Kidney (tissue), 14 donors: ENCODE measurements around the gene DGLUCY. TPM values are rescaled to one million over a fixed set of nuclear protein-coding genes. Genes with fewer than 3 reads are reported as not detected.

Source experiments
- DNase-seq, 5 donors: peaks; one replicate each; pipeline ENCODE4 v3.0.0-alpha.2; 2013 to 2020
- FAIRE-seq: peaks from 2 replicates; lab custom pipeline; 2012; peaks lifted over from hg19 to GRCh38; lab: Jason Lieb, UNC
- H3K27ac ChIP-seq, 2 donors: one replicate each; pipeline ENCODE4 v1.7.0; 2013; ENCODE audit warnings: low read depth in 2 of 2, low read length in 2 of 2, inconsistent platforms in 1 of 2
- H3K27me3 ChIP-seq: one replicate; pipeline ENCODE4 v1.7.1; 2013; ENCODE audit warnings: low read length, inconsistent platforms; ENCODE audit not compliant: control insufficient read depth, insufficient read depth
- H3K36me3 ChIP-seq, 3 donors: one replicate each; pipeline versions ENCODE4 v1.7.0 to v1.7.1; 2013; ENCODE audit warnings: low read length in 3 of 3, control low read depth in 1 of 3, inconsistent platforms in 1 of 3; ENCODE audit not compliant: insufficient read depth in 3 of 3, control insufficient read depth in 2 of 3
- H3K4me1 ChIP-seq, 3 donors: one replicate each; pipeline versions ENCODE4 v1.7.0 to v1.7.1; 2013; ENCODE audit warnings: low read length in 3 of 3, inconsistent platforms in 1 of 3, low read depth in 1 of 3; ENCODE audit not compliant: control insufficient read depth in 2 of 3, insufficient read depth in 2 of 3
- H3K4me3 ChIP-seq, 3 donors: one replicate each; pipeline versions ENCODE4 v1.7.0 to v1.8.1; 2013; ENCODE audit warnings: low read length in 3 of 3, control low read depth in 1 of 3, inconsistent platforms in 1 of 3
- H3K9ac ChIP-seq, 3 donors: one replicate each; pipeline versions ENCODE4 v1.7.0 to v1.7.1; 2013; ENCODE audit warnings: low read length in 3 of 3, control low read depth in 1 of 3, inconsistent platforms in 1 of 3
- H3K9me3 ChIP-seq, 3 donors: one replicate each; pipeline versions ENCODE4 v1.7.0 to v1.7.1; 2013; ENCODE audit warnings: low read length in 3 of 3, control low read depth in 1 of 3, inconsistent platforms in 1 of 3; ENCODE audit not compliant: control insufficient read depth in 2 of 3, insufficient read depth in 1 of 3
- intact Hi-C: fragments of 100-400 bp; cut with DNase I; formaldehyde crosslinking; loops from one replicate; pipeline ENCODE4 v1.11.1; 2022
- polyA plus RNA-seq: library from polyadenylated mRNA; stranded (reverse); fragments of 350-450 nt; fragmentation: Illumina TruSeq; extraction: RNeasy Lipid Tissue Mini Kit (QIAGEN cat#74804); gene quantifications from one replicate; pipeline ENCODE4 v1.2.3, GENCODE V29; 2014; ENCODE audit warnings: low read depth, low replicate concordance; ENCODE audit not compliant: insufficient read depth
- total RNA-seq: library from RNA; stranded (reverse); fragmentation: NEBNext Ultra II Directional; extraction: Animal tissue kit (Norgen Biotek cat#: 25700); gene quantifications from one replicate; pipeline ENCODE4 v1.2.1, GENCODE V29; 2021
- TF ChIP-seq, protein P1 (sequence below): IDR thresholded peaks from 3 replicates; pipeline ENCODE4 v1.5.1; 2012; ENCODE audit warnings: mild to moderate bottlenecking, moderate library complexity, borderline replicate concordance; ENCODE audit not compliant: insufficient read depth; ENCODE audit errors: extremely low read depth
- donor health status: control.
- donor health status: control.
- donor health status: control.
- donor health status: control.
- donor health status: control.
- donor health status: DM: yes; HTN: yes; CAD: no.
- donor health status: Normal renal cell carcinoma (clear cell type).

DGLUCY gene
- total and polyA plus RNA-seq, 2 donors from 2014 or later: 79.7 to 83.4 TPM

DNA sequence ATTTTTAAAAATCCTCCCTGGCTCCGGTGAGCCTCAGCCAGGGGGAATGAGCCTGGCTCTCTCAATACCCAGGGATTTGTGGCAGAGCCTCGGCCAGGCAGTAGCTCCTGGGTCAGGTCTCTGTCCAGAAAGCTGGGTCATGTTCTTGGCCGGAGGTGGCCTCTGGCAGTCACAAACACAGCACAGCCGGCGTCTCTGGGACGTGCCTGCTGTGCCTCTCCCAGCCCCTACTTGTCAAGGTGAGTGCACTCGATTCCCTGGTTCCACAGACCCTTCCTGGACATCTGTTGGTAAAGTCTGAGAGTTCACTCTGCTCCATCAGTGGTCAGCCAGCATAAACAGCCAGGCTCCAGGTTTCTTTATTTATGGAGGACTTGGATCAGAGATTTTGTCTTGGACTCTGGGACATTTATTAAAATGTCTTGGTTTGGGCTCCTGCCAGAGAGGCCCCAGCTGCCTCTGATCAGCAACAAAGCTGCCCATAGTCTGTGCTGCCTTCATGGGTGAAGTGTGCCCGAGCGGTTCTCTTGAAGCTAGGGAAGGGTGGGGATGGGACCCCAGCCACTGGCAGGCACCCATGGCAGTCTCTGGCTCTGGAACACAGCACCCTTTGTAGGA, 56.7 kb downstream of the DGLUCY start:
- DNase-seq (peak in 4 of 5 donors; percentile 21 to 75 (median 52)), FAIRE-seq (no peak)
- H3K36me3 ChIP-seq: peaks cover under 1 to 41% (median 20%) of the 10 kb centered on the region in 3 donors
- no peaks in the 10 kb centered on the region for H3K27me3 ChIP-seq
- TF ChIP-seq, protein P1, sequence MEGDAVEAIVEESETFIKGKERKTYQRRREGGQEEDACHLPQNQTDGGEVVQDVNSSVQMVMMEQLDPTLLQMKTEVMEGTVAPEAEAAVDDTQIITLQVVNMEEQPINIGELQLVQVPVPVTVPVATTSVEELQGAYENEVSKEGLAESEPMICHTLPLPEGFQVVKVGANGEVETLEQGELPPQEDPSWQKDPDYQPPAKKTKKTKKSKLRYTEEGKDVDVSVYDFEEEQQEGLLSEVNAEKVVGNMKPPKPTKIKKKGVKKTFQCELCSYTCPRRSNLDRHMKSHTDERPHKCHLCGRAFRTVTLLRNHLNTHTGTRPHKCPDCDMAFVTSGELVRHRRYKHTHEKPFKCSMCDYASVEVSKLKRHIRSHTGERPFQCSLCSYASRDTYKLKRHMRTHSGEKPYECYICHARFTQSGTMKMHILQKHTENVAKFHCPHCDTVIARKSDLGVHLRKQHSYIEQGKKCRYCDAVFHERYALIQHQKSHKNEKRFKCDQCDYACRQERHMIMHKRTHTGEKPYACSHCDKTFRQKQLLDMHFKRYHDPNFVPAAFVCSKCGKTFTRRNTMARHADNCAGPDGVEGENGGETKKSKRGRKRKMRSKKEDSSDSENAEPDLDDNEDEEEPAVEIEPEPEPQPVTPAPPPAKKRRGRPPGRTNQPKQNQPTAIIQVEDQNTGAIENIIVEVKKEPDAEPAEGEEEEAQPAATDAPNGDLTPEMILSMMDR: no peak
- no peak overlapping the region for H3K4me3 ChIP-seq
- H3K9ac ChIP-seq: no peak overlapping the region
- H3K27ac ChIP-seq: peak overlapping the region in 1 of 2 donors; percentile 9
- no peaks in the 10 kb centered on the region for H3K9me3 ChIP-seq
- intact Hi-C loops: loop anchor here (5.0 kb wide), 1 partner anchor 268 kb away; no protein-coding TSS in a partner anchor
- H3K4me1 ChIP-seq: peaks cover 0 to 13% (median 9%) of the 10 kb centered on the region in 3 donors

DNA sequence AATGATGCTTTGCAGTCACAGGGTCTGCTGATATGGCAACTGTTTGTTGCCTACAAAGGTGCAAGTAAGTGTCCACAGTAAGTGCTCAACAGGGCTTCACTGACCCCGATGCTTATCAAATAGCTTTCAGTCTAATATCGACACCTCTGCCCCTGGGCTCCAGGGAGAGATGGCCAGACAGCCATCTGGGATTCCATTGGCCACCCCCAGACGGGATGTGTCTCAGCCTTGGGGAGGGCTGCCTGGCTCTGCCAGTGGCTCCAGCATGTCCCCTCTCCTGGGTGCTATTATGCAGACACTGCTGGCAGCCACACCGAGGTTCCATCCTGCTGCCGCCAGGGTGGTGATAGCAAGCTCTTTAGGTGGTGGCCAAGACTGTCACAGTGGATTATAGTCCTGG, 57.4 kb downstream of the DGLUCY start:
- Histone ChIP-seq H3K4me3 (no peak overlapping the region), H3K9ac (no peak overlapping the region), H3K27ac (no peak overlapping the region), H3K36me3 (peaks cover 0 to 37% (median 21%) of the 10 kb centered on the region in 3 donors), H3K4me1 (peaks cover 0 to 13% (median 9%) of the 10 kb centered on the region in 3 donors), H3K9me3 (no peaks in the 10 kb centered on the region), H3K27me3 (no peaks in the 10 kb centered on the region)
- TF ChIP-seq, protein P1: no peak
- FAIRE-seq: no peak
- intact Hi-C loops: loop anchor here (5.0 kb wide), 1 partner anchor 269 kb away; no protein-coding TSS in a partner anchor
- peak in 1 of 5 donors; percentile 69 for DNase-seq

DNA sequence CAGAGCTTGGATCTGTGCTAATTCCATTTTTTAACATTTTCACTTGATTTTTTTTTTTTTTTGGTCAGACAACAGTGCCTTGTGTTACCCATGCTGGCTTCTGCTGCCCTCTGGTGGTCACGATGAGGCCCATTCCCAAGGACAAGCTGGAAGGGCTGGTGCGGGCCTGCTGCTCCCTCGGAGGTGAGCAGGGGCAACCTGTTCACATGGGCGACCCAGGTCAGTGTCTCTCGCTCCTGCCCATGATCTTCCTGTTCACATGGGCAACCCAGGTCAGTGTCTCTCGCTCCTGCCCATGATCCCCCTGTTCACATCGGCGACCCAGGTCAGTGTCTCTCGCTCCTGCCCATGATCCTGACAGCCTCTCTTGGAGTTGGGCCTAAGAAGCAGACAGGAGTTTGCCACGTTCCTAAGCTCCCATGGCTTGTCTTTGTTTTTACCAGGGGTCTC, 59.4 kb downstream of the DGLUCY start:
- no peak overlapping the region for H3K4me3 ChIP-seq
- H3K27ac ChIP-seq: no peak overlapping the region
- TF ChIP-seq, protein P1: peak; percentile 87
- H3K27me3 ChIP-seq: no peaks in the 10 kb centered on the region
- H3K4me1 ChIP-seq: peaks cover 0 to 13% (median 9%) of the 10 kb centered on the region in 3 donors
- peaks cover 0 to 34% (median 15%) of the 10 kb centered on the region in 3 donors for H3K36me3 ChIP-seq
- DNase-seq (peak; percentile 75 to 92 (median 88)), FAIRE-seq (no peak)
- H3K9me3 ChIP-seq: no peaks in the 10 kb centered on the region
- intact Hi-C loops: loop anchor here (5.0 kb wide), 1 partner anchor 271 kb away; no protein-coding TSS in a partner anchor
- H3K9ac ChIP-seq: no peak overlapping the region
